Stimulated activated CD4-positive, alpha-beta T cell treated with anti-CD3 and anti-CD28 coated beads, TNF-alpha, amount 100 ng/mL, for 48 hours (primary cell): ENCODE data around the gene YAP1.
"Not testable (repeated sequence)": the region's sequence is repeated elsewhere in the genome, so short reads cannot be mapped to it uniquely, and the experiment has no call there.

Experiments used
- DNase-seq, 3 donors: peaks; one replicate each; pipeline ENCODE4 v3.0.0-alpha.2; 2020; ENCODE audit warnings: low read depth in 3 of 3

Gene YAP1

GRCh38 chr11:102200325-102200724 is 90.1 kb downstream of the YAP1 start:
- DNase-seq = not testable (repeated sequence)

GRCh38 chr11:102201776-102202175 is 91.5 kb downstream of the YAP1 start:
- no peak for DNase-seq

- no peak for DNase-seq
Measured at GRCh38 chr11:102202972-102203371, 92.7 kb downstream of the YAP1 start.

- no peak for DNase-seq
Measured at GRCh38 chr11:102204174-102204573, 93.9 kb downstream of the YAP1 start.

DNA sequence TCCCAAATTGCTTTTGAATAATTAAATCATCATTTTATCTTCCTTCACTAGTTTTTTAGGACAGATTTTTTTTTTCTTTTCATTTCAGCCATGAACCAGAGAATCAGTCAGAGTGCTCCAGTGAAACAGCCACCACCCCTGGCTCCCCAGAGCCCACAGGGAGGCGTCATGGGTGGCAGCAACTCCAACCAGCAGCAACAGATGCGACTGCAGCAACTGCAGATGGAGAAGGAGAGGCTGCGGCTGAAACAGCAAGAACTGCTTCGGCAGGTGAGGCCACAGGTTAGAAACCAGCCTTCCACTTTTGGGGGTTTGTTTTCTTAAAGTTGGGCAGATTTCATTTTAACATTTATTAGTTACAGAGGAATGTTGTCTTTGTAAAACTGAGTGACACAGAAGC is 95.6 kb downstream of the YAP1 start:
- no peak for DNase-seq

- no peak for DNase-seq
Measured at GRCh38 chr11:102208835-102209234, 98.6 kb downstream of the YAP1 start.

DNA sequence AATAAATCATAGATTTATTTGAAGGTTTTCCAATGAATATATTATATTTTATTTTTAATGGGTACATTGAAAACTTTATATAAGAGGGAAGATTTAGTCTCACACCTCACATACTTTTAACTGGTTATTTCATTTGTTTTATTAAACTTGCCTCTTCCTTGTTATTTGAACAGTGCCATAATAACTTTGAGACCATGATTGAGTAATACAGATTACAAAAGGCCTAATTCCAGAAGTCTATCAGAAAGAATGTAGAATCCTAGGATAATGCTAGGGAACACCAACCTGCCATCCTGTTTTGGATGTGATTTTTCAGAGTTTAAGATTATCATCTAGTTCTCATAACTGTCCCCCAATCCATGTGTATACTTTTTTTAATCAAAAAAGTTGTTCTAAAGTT is 104.4 kb downstream of the YAP1 start:
- no peak for DNase-seq

DNA sequence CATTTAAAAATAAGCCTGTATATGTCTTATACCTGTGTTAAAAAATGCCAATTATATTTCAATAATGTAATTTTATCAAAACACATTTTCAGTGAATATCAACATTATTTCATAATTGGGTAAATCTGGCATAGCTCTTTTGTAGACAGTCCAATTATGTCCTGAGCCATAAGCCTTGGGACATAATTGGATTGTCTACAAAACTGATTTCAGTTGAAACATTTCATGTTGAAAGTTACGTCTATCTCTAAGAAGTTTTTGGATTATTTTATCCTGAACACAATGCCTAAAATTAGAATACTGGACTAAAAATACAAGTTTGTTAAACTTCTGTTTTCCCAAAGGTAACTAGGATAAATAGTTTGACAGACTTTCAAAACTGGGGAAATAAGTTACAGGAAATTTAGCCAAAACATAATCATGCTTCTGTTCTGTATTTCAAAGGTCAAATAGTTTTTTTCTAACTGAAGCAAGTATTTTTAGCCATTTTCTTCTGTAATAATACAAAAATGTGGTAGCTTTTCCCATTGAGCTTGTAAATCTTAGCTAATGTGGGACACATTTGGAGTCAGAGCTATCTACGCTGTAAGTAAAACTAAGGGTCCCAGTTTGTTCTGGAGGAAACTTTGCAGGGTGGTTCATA is 106.3 kb downstream of the YAP1 start:
- DNase-seq = no peak

- DNase-seq = no peak
Measured at GRCh38 chr11:102220728-102221467, 110.7 kb downstream of the YAP1 start.

DNA sequence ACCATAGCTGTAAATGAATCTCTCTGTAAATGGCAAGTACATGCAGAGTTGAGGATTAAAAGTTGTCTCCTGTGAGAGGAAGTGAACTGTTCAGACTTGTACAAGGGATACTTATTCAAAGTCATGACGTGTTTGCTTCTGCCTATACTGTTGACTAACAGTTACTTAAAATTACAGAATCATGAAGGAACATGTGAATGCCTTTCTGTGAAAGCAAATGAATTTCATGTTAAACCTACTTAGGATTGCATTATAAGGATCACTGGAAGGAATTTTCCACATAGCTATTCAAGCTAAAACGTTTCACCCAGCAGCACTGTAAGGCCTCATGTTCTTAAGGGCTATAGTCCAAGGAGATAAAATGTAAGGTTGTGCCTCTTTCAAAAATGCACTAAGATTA is 113.6 kb downstream of the YAP1 start:
- DNase-seq = no peak

GRCh38 chr11:102225689-102226568 is 115.7 kb downstream of the YAP1 start:
- DNase-seq = no peak

GRCh38 chr11:102226702-102227490 is 116.6 kb downstream of the YAP1 start:
- no peak for DNase-seq

DNA sequence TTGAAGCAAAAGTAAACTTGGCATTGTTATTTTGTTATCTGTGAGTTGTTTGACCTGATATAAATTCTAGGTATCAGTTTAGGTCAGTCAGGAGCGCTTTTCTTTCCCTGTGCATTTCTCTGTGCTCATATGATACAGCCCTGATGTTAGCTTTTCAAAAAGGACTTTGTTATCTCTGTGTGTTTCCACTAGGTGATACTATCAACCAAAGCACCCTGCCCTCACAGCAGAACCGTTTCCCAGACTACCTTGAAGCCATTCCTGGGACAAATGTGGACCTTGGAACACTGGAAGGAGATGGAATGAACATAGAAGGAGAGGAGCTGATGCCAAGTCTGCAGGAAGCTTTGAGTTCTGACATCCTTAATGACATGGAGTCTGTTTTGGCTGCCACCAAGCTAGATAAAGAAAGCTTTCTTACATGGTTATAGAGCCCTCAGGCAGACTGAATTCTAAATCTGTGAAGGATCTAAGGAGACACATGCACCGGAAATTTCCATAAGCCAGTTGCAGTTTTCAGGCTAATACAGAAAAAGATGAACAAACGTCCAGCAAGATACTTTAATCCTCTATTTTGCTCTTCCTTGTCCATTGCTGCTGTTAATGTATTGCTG is 119.4 kb downstream of the YAP1 start:
- DNase-seq = no peak

- no peak for DNase-seq
Measured at GRCh38 chr11:102230186-102230585, 119.9 kb downstream of the YAP1 start.

GRCh38 chr11:102230911-102231310 is 120.7 kb downstream of the YAP1 start:
- no peak for DNase-seq

GRCh38 chr11:102234779-102235439 is 124.7 kb downstream of the YAP1 start:
- DNase-seq = no peak

DNA sequence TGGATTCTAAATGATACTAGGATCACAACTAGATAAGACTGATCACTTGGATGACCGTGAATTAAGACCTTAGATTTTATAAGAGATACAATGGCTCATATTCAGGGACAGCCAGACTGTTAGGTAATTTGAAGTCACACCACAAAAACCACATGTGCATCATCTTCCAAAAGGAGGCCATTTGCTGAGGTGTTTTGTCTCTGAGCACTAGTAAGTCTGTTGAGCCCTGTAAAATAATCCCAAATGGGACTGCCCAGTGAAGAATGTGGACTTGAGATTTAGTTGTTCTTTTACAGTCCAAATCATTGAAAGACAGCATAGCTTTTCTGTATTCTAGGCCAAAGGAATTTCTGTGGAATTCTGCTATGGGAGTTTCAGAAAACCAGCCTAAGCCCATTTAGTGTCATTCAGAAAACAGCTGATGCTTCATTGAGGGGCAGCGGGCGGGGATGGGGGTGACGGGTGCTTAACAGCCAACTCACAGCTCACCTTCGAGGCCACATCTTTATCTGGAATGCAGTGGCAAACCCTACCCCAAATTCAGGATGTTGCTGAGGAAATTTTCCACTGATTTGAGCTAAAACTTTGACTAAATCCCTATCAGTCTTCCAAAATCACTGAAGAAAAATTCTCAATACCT is 127.0 kb downstream of the YAP1 start:
- DNase-seq = no peak

- DNase-seq = no peak
Measured at GRCh38 chr11:102238391-102238821, 128.2 kb downstream of the YAP1 start.

DNA sequence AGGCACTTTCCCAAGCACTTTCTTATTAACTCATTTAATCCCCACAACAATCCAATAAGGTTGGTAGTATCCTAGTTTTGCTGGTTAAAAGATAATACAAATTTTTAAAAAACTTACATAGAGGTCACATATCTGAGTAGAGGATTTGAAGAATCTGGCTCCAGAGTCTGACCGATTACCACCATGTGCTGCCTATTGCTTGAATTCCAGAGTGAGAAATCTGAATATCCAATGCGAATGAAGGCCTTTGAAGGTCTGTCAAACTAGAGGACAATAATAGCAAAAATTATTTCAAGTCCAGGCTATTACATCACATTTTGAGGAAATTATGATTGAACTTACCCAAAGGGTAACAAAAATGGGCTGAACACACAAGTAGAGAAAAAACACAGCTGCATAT is 129.2 kb downstream of the YAP1 start:
- no peak for DNase-seq

DNA sequence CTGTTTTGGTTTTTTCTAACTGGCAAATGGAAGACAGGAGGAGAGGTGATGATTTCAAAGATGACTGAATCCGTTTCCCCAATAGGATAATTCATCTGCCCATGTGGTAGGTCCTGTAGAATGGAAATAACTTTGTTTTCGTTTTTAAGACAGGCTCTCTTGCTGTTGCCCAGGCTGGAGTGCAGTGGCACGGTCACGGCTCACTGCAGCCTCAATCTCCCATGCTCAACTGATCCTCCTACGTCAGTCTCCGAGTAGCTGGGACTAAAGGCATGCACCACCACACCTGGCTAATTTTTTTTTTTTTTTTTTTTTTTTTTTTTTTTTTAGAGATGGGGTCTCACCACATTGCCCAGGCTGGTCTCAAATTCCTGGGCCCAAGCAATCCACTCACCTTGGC is 129.7 kb downstream of the YAP1 start:
- DNase-seq = no peak
